CD4-positive, alpha-beta T cell treated with Interleukin-2 at 100 ng/mL for 4 hours (primary cell): ENCODE measurements around the gene DCAF4.
"Not testable (repeated sequence)": the region's sequence is repeated elsewhere in the genome, so short reads cannot be mapped to it uniquely, and the experiment has no call there.

Experiments
- DNase-seq: peaks from one replicate; pipeline ENCODE4 v3.0.0-alpha.2; 2020; ENCODE audit warnings: low spot score

The DCAF4 gene

DNA sequence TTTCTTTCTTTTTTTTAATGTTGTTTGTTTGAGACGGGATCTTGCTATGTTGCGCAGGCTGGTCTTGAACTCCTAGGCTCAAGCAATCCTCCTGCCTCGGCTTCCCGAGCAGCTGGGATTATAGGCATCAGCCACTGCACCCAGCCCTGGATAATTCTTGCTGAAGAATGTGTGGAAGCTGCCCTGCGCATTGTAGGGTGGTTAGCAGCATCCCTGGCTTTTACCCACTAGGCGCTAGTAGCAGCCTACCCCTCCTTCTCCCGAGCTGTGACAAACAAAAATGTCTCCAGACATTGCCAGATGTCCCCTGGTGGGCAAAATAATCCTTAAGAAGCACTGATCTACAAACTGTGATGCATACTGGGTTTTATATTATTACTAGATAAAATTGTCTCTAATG is 6.6 kb downstream of the DCAF4 start:
- DNase-seq = no peak

DNA sequence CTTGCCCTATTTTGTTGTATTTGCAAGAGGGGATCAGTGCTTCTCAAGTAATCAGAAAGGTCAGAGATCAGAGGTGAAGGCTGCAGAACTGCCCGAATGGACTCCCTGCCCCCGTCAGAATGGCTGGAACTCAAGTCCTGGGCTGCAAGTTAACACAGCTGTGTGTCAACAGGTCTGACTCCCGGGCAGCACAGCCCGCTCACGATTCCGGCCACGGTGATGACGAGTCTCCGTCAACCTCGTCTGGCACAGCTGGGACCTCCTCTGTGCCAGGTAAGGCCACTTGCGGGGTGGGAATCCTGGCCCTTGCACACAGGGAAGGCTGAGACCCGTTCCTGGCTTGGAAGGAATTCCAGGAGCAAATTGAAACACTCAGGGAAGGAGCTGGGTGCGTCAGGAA is 13.4 kb downstream of the DCAF4 start:
- DNase-seq = no peak

DNA sequence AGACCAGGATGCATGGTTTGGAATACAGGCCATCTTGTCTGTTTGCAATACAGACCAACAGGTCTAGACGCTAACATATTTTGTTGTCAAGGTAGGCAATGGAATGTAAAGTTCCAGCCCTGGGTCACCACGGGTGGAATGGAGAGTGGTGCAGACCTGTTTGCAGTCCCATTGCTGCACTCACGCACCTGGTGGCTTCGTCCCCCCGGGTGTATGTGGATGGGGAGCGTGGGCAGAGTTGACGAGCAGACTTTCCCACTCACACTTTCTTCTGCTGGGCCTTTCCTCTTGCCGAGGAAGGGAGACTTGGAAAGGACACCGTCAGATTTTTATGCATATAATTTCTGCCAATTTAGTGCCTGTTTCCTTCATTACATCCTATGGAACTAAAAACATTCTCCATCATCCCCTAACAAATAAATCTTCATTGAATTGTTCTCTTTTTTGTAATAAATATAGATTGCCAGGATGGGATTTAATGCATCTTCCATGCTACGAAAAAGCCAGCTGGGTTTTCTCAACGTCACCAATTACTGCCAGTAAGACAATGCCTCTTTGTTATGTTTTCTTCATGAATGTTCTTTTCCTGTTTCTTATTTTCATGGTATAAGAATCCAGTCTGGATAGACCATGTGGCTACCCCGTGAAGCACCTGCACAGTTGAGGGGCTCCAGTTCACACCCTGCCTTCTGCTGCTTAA is 15.2 kb downstream of the DCAF4 start:
- no peak for DNase-seq

DNA sequence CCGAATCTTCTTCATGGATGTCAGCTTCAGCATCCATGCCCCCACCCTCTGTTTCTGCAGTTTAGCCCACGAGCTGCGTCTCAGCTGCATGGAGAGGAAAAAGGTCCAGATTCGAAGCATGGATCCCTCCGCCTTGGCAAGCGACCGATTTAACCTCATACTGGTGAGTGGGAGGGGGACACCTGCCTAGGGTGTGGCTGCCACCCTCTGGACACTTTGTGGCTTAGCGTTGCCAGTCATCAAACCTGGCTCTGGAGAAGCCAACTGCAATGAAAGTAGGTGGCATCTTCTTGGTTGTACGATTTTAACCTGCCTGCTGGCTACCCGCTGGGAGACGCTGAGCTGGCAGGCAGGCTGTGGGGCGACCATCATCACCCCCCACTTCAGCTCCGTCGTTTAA is 16.7 kb downstream of the DCAF4 start:
- no peak for DNase-seq

DNA sequence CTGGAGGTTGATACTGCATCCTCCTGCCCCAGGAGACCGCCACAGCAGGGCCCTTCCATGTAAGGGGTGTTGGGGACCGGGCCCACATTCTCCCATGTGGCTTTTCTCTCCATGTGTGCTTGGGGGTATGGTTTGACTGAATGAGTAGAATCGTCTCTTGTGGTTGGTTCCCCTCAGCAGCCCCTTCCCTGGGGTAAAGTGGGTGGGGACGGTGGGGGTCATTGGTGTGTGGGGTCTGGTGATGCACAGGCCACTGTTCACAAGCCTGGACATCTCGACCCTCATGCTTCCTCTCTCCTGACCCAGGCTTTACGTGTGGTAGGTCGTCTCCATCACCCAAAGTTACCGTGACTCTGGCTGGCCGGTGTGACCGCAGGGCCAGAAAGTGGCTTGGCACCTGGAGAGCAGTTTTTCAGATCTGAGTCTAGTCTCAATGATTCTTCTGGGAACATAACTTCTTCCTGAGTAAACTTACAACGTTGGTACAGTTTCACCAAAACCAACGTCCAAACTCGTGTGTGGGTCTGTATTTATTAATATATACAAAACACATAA is 17.7 kb downstream of the DCAF4 start:
- DNase-seq = no peak

DNA sequence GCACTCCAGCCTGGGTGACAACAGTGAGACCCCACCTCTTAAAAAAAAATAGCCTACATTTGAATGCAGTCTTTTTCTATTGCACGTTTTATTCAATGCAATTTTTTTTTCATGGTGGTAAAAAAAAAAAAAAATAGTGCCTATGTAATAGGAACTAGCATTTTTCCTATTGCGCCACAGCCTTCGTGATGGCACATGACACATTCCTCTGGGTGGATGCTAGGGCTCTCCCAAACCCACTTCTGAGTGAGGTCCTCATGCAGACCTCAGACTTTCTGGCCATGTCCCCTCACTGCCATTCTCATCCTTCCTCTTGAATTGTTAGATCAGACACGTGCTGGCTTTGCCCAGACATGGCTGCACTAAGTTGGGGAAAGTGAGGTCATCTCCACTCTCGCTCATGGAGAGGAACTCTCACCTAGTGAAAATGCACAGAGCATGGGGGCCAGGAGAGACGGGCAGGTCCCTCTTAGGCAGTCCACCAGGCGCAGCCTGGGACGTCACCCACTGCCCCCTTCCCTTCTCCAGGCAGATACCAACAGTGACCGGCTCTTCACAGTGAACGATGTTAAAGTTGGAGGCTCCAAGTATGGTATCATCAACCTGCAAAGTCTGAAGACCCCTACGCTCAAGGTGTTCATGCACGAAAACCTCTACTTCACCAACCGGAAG is 19.2 kb downstream of the DCAF4 start:
- no peak for DNase-seq

DNA sequence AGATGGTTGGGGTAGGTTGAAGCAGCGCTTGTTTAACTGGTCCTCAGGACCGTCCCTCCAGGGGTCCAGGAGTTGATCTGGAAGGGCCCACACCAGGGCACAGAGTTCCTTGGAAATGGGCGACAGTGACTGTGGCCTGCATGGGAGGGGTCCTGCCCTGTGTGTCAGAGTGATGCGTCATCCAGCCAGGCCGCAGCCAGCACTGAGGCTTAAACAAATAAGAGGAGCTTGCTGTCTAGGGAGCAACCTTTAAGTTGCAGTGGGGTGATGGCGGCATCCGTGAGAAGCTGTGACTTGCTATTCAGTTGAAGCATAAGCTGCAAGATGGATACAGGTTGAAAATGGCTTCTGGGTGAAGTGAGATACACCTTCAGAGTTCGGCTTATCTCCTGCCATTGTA is 20.2 kb downstream of the DCAF4 start:
- no peak for DNase-seq

- DNase-seq = no peak
These were observed 21.3 kb downstream of the DCAF4 start for GRCh38 chr14:72947366-72948160.

DNA sequence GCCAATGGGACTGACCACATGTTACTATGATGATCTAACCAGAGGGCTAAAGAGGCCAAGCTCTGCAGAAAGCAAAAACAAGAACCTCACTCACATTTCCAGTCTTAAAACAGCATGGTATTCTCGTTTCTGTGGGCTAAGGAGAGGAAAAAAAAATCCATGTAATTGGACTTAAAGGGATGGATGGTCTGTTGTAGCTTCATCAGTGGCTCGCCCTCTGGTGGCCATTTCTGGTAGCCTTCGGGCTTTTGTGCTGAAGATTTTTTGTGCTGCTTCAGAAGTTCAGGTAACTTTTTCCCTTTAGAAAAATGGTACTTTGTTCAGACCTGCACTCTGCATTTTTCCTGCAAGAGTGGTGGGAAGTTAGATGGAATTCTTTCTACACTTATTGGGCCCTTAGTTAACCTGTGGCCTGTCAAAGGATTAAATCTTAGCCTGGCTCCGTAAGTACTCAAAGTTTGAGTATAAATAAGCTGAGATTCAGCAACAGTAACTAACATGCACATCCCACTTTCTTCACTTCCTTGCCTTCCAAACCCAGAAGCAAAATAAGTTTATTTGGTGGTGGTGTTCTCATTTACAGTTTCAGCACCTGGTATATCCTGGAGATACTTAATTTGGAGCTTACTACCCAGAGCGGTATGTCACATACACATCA is 22.3 kb downstream of the DCAF4 start:
- peak; percentile 66 for DNase-seq

GRCh38 chr14:72952171-72952570 is 25.9 kb downstream of the DCAF4 start:
- DNase-seq = no peak

DNA sequence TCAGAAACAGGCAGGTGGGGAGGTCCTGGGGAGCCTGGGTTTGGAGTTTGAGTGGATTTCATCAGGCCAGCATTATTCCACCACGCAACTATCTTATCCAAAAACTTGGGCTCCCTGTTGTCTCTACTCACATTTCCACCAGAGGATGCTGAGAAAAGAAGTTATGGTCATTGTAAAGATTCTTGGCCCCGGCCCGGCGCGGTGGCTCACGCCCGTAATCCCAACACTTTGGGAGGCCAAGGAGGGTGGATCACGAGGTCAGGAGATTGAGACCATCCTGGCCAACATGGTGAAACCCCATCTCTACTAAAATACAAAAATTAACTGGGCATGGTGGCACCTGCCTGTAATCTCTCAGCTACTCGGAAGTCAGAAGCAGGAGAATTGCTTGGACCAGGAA is 30.5 kb downstream of the DCAF4 start:
- DNase-seq = not testable (repeated sequence)

DNA sequence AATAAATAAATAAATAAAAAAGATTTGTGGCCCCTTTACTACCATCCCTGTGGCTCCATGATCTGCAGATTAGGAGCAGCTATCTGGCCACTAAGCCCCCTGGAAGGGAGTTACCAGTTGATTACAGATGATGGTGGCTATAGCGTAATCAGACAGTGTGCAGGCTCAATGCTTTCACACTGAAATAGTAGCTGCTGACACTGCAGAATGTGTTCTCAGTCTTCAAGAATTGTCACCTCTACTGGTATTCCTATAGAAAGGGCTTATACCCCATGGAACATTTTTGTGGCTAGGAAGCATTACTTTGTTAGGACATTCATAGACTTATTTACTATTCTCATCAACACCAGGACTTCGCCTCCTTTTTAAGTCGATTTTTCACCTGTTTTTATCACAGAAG is 30.9 kb downstream of the DCAF4 start:
- DNase-seq = no peak

- no peak for DNase-seq
These were observed 32.3 kb downstream of the DCAF4 start for GRCh38 chr14:72958548-72958947.

DNA sequence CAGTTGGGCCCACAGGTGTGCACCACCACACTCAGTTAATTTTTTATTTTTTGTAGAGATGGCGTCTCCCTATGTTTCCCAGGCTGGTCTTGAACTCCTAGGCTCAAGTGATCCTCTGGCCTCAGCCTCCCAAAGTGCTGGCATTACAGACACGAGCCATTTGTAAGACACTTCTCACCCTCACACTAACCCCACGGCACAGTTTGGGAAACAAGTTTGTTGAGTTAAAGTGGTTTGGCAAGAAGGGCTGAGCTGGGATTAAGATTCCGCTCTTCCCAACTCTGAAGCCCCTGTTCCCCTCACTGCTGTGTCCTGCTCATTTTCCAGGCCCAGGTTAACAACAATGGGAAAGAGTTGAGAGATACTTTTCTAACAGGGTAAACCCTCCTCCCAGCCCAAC is 34.8 kb downstream of the DCAF4 start:
- not testable (repeated sequence) for DNase-seq

GRCh38 chr14:72961579-72962335 is 35.5 kb downstream of the DCAF4 start:
- no peak for DNase-seq

DNA sequence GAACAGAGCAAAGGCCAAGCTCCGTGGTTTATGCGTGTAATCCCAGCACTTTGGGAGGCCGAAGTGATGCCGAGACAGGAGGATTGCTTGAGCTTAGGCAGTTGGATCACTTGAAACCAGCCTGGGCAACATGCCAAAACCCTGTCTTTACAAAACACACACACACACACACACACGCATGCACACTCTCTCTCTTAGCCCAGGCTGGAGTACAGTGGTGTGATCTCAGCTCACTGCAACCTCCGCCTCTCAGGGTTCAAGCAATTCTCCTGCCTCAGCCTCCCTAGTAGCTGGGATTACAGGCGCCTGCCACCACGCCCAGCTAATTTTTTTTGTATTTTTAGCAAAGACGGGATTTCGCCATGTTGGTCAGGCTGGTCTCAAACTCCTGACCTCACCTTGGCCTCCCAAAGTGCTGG is 36.1 kb downstream of the DCAF4 start:
- not testable (repeated sequence) for DNase-seq

DNA sequence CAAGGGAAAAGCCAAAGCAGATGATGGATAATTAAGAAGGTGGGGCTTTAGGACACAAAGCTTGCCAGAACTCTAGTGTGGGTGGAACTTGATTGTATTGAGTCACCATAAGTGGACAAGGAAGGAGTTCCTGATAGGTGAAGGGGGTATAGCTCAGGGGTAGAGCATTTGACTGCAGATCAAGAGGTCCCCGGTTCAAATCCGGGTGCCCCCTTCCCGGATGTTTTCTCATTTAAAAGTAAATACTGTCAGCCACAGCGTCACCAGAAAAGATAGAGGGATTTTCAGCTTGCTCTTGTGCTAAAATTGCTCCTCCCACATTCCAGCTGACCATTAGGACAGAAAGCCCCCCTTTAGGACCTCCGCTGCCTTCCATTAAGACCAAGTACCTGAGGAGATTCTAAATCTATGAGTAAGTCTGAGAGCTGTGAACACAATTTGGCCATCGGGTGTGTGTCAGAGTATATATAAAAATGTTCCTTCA is 36.6 kb downstream of the DCAF4 start:
- no peak for DNase-seq

GRCh38 chr14:72965249-72965648 is 39.0 kb downstream of the DCAF4 start:
- no peak for DNase-seq

DNA sequence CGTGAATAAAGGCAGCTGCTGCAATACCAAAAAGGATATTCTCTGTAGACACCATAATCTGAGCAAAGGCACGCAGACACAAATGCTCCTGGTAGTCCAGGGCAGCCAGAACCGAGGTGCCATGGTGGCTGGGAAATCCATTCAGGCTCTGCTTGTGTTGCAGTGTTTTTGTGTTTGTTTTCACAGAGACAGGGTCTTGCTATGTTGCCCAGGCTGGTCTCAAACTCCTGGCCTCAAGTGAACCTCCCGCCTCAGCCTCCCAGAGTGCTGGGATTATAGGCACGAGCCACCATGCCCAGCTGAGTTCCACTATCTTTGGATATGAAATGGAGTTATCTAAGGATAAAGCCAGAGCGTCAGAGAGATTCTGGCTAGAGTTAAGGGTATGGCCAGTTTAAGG is 39.8 kb downstream of the DCAF4 start:
- DNase-seq = no peak

- no peak for DNase-seq
These were observed 42.1 kb downstream of the DCAF4 start for GRCh38 chr14:72968316-72968715.

DNA sequence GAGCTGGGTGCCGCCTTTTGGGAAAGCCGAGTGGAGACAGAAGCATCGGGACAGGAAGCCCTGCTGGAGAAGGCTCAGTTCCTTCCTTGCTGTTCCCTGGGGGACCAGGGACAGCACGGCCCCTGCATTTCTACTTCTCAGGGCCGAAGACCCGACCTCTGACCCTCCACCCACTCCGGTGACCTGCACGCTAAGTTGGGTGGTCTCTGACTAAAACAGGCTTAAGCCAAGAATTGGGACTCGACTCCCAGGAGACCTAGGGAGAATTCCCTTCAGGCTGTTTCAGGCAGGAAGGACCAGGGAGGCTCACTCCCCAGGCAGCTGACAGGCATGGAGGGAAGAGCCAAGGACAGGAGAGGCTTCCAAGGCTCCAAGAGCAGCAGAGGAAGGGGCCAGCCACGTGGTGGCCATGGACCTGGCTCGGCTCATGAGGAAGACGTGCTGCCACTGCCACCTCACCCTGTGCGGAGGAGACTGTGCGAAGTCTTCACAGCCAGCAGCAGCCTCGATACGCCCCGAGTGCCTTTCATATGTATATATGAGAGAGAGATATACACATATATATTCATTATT is 43.9 kb downstream of the DCAF4 start:
- no peak for DNase-seq
